GM12875 (cell line): ENCODE data around the gene DCAF11.

Experiments used
- H3K4me3 ChIP-seq: one replicate; pipeline ENCODE4 v1.5.1; 2011; ENCODE audit warnings: low read depth, low read length, control low read depth
- CTCF ChIP-seq: IDR thresholded peaks from 2 replicates; pipeline ENCODE4 v1.5.1; 2011; ENCODE audit warnings: low read depth, mild to moderate bottlenecking, control low read depth, inconsistent platforms, low read length, moderate library complexity, borderline replicate concordance; ENCODE audit not compliant: insufficient read depth

DCAF11 gene

GRCh38 chr14:24136684-24137528, 22.3 kb downstream of the DCAF11 start:
- no peak for TF ChIP-seq CTCF
- peak overlapping the region; percentile 73 for H3K4me3 ChIP-seq

- no peak overlapping the region for H3K4me3 ChIP-seq
These were observed 23.2 kb downstream of the DCAF11 start for GRCh38 chr14:24137529-24138395.

GRCh38 chr14:24138396-24139271, 24.1 kb downstream of the DCAF11 start:
- H3K4me3 ChIP-seq = no peak overlapping the region
- no peak for TF ChIP-seq CTCF

More at GRCh38 chr14:24137529-24138395, 23.2 kb downstream of the DCAF11 start:
- no peak for TF ChIP-seq CTCF

- TF ChIP-seq CTCF = no peak
- no peak overlapping the region for H3K4me3 ChIP-seq
These were observed 24.8 kb downstream of the DCAF11 start for GRCh38 chr14:24139272-24139934.

- no peak for TF ChIP-seq CTCF
- peak within 1 kb of the TSS; percentile 67 for H3K4me3 ChIP-seq
These were observed 26.7 kb downstream of the DCAF11 start, which contains the start of gene EMC9 for GRCh38 chr14:24141097-24141880. Gene EMC9 (minus strand): TSS chr14:24141591. CDS start chr14:24141304, 287 bp downstream.
